ENCODE results near the gene UROC1. TPM values are rescaled to one million over a fixed set of nuclear protein-coding genes. Genes with fewer than 3 reads are reported as not detected.

UROC1 gene
- total RNA-seq, 1 experiment from 2014 or later, result not detected

Other genes starting within 250 kb of the UROC1 start
- gene KLF15, start 160.4 kb downstream of the UROC1 start, total RNA-seq (2014; rRNA removed; shearing (Covaris generic); ENCODE audit: low replicate concordance), result not detected in 2 replicates
- not detected in 2 replicates for gene CFAP100, start 122.9 kb downstream of the UROC1 start, total RNA-seq (2014; rRNA removed; shearing (Covaris generic); ENCODE audit: low replicate concordance)
- 8.6 and 9.6 TPM in 2 replicates for gene ZXDC, start 41.9 kb downstream of the UROC1 start, total RNA-seq (2014; rRNA removed; shearing (Covaris generic); ENCODE audit: low replicate concordance)
- 1.6 TPM in 1 of 2 replicates, not detected in the other for gene CHST13, start 6.4 kb upstream of the UROC1 start, total RNA-seq (2014; rRNA removed; shearing (Covaris generic); ENCODE audit: low replicate concordance)
- gene C3orf22, start 41.2 kb upstream of the UROC1 start, total RNA-seq (2014; rRNA removed; shearing (Covaris generic); ENCODE audit: low replicate concordance), result not detected in 2 replicates
- gene TXNRD3, start 137.4 kb upstream of the UROC1 start, total RNA-seq (2014; rRNA removed; shearing (Covaris generic); ENCODE audit: low replicate concordance), result 4.4 and 12.3 TPM in 2 replicates
- gene CHCHD6, start 186.5 kb upstream of the UROC1 start, total RNA-seq (2014; rRNA removed; shearing (Covaris generic); ENCODE audit: low replicate concordance), result 59.0 and 65.9 TPM in 2 replicates